ENCODE measurements around the gene MIER1.

The MIER1 gene

GRCh38 chr1:67001682-67002425 is 77.1 kb downstream of the MIER1 start:
- no peak for DNase-seq

GRCh38 chr1:67004176-67004575 is 79.4 kb downstream of the MIER1 start:
- DNase-seq, result no peak

- no peak for DNase-seq
These were observed 80.3 kb downstream of the MIER1 start for GRCh38 chr1:67005068-67005467.

GRCh38 chr1:67009792-67010191 is 85.0 kb downstream of the MIER1 start:
- no peak for DNase-seq

- no peak for DNase-seq
These were observed 88.8 kb downstream of the MIER1 start for GRCh38 chr1:67013573-67013972.

GRCh38 chr1:67018574-67018973 is 93.8 kb downstream of the MIER1 start:
- DNase-seq, result no peak

- DNase-seq, result no peak
These were observed 94.3 kb downstream of the MIER1 start for GRCh38 chr1:67019121-67019520.

- DNase-seq, result no peak
These were observed 94.9 kb downstream of the MIER1 start for GRCh38 chr1:67019600-67020136.

GRCh38 chr1:67020304-67020703 is 95.5 kb downstream of the MIER1 start:
- DNase-seq, result no peak

GRCh38 chr1:67020765-67021164 is 96.0 kb downstream of the MIER1 start:
- DNase-seq, result no peak

GRCh38 chr1:67029472-67029871 is 104.7 kb downstream of the MIER1 start:
- no peak for DNase-seq

- DNase-seq, result no peak
These were observed 106.5 kb downstream of the MIER1 start for GRCh38 chr1:67031121-67031858.

- no peak for DNase-seq
These were observed 107.1 kb downstream of the MIER1 start for GRCh38 chr1:67031859-67032247.

All from activated effector memory CD4-positive, alpha-beta T cell treated with Interleukin-2 at 50 U/mL for 16 hours (primary cell).